BE2C (cell line): ENCODE data around the gene BTBD19.
A peak's percentile ranks its signal among the peaks of the same experiment; 100 is the strongest.

Experiments used
- DNase-seq: peaks from one replicate; pipeline ENCODE4 v3.0.0-alpha.2; 2020
- H3K27me3 ChIP-seq: fragments of 250-450 bp; sonication (Bioruptor Pico); 2 replicates; pipeline ENCODE4 v1.5.1; 2020; ENCODE audit warnings: mild to moderate bottlenecking
- H3K36me3 ChIP-seq: fragments of 250-450 bp; sonication (Bioruptor Pico); 2 replicates; pipeline ENCODE4 v1.5.1; 2020; ENCODE audit warnings: mild to moderate bottlenecking
- H3K4me1 ChIP-seq: fragments of 250-450 bp; sonication (Bioruptor Pico); 2 replicates; pipeline ENCODE4 v1.5.1; 2020
- H3K4me3 ChIP-seq: 2 replicates; pipeline ENCODE4 v1.5.1; 2011; ENCODE audit warnings: low read depth, low read length
- H3K9me3 ChIP-seq: fragments of 250-450 bp; sonication (Bioruptor Pico); 2 replicates; pipeline ENCODE4 v1.5.1; 2020
- CTCF ChIP-seq: IDR thresholded peaks from 2 replicates; pipeline ENCODE4 v1.5.1; 2012; ENCODE audit warnings: mild to moderate bottlenecking, low read depth, low read length

The BTBD19 gene

DNA sequence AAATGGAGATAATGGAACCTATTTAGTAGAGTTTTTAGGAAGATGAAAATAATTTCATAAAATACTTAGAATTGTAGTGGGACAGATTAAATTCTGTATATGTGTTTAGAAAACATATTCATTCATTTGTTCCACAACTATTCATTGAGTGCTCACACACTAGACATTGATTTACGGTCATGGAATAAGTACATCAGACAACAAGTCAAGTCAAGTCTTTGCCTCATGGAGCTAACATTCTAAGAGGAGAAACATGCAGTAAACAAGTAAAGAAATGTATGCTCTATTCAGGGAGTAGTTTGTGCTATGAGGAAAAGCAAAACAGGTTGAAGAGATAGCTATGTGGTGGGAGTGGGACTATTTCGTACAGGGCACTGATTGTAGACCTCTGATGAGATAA, 9.0 kb downstream of the BTBD19 start:
- Histone ChIP-seq H3K9me3 (no peaks in the 10 kb centered on the region), H3K4me3 (no peak overlapping the region), H3K4me1 (no peaks in the 10 kb centered on the region), H3K27me3 (no peaks in the 10 kb centered on the region), H3K36me3 (no peaks in the 10 kb centered on the region)
- TF ChIP-seq CTCF, result no peak
- DNase-seq, result no peak

- Histone ChIP-seq H3K4me1 (no peaks in the 10 kb centered on the region), H3K4me3 (no peak overlapping the region), H3K36me3 (no peaks in the 10 kb centered on the region), H3K9me3 (no peaks in the 10 kb centered on the region), H3K27me3 (no peaks in the 10 kb centered on the region)
- no peak for TF ChIP-seq CTCF
- DNase-seq, result no peak
These were observed 9.6 kb downstream of the BTBD19 start for GRCh38 chr1:44817771-44818495.

DNA sequence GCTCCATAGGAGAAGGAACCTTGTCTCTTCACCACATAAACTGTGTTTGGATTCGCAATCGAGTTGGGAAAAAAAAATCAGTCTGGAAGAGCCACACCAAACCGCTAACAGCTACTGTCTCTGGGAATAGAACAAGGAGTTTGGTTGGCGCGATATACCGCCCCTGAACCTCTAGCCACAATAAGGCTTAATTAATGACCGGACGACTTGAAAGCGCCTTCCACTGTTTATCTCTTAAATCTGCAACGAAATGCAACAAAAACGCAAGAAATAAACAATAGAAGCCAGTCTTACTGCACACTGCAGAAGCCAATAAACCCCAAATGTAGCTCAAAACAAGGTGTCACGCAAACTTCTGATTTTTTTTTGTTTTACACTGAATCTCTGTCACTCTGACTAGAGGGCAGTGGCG, 10.9 kb downstream of the BTBD19 start:
- H3K36me3 ChIP-seq, result no peaks in the 10 kb centered on the region
- no peak for TF ChIP-seq CTCF
- DNase-seq, result no peak
- no peaks in the 10 kb centered on the region for H3K9me3 ChIP-seq
- peak overlapping the region; percentile 55 for H3K4me3 ChIP-seq
- no peaks in the 10 kb centered on the region for H3K27me3 ChIP-seq
- H3K4me1 ChIP-seq, result no peaks in the 10 kb centered on the region

DNA sequence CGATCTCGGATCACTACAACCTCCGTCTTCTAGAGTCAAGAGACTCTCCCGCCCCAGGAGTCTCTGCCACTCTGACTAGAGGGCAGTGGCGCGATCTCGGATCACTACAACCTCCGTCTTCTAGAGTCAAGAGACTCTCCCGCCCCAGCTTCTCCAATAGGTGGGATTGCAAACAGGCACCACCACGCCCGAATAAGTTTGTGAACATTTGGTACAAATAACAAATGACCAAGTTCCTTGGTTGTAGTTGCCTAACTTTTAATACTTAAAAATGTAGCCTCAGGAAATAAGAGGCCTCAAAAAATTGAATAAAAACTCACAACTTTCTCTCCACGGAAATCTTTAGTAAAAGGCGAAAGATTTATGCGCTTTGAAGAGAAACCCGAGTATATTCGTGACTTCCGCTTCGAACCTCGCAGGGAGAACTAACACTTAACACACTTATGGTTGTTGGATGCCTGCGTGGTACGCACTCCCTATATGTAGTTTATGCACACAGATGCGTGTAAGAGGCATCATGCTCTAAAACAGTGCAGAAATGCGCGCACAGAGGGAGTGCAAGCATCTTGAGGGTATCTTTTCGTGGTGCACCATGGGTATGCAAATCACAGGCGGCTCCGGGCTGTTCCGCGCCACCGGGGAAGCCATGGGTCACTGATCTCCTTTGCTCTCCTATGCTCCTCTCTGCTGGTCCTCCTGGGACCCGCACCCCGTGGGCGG, 11.4 kb downstream of the BTBD19 start:
- no peak for TF ChIP-seq CTCF
- DNase-seq, result peak; percentile 73
- no peaks in the 10 kb centered on the region for H3K9me3 ChIP-seq
- no peaks in the 10 kb centered on the region for H3K27me3 ChIP-seq
- H3K4me3 ChIP-seq, result peak overlapping the region; percentile 55
- no peaks in the 10 kb centered on the region for H3K36me3 ChIP-seq
- no peaks in the 10 kb centered on the region for H3K4me1 ChIP-seq

DNA sequence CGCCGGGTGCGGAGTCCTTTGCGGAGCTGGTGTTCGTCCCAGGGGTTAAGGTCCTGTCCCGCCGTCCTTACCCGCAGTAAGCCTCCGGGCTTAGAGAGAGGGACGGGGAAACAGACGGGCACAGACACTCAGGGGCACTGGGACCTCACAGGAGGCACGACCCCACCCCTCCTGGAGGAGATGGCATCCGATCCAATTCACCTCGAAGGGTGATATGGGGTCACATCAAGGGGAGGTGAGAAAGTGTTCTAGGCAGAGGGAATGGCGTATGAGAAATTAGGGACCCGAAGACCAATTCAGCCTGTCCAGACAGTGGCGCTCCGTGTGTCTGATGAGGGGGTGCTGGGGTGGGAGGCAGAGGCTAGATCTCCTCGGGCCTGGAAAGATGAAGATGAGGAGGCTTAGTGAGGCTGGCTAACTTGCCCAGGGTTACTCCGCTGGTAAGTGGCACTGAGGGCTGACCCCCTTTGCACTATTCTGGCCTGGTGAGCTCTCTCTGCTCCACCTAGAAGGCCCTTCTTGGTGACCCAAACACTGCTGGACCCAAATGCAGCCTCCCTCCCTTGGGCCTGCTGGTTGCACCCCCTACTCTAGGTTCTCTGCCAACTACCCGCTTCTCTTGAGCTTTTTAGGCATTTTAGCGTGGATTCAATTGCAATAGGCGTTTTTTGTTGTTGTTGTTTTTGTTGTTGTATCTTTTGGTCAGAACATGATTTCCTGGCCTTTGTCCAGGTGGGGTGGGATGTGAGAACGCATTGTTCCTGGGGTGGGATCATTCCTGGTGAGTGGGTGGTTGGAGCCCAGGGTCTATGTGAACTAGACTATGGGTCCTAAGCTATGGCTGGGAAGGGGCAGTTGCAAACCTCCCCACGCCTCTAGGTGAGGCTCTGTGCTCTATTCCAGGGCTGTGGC, 12.3 kb downstream of the BTBD19 start:
- DNase-seq, result no peak
- TF ChIP-seq CTCF, result no peak
- H3K4me3 ChIP-seq, result peak overlapping the region; percentile 55
- H3K4me1 ChIP-seq, result no peaks in the 10 kb centered on the region
- no peaks in the 10 kb centered on the region for H3K36me3 ChIP-seq
- no peaks in the 10 kb centered on the region for H3K9me3 ChIP-seq
- H3K27me3 ChIP-seq, result no peaks in the 10 kb centered on the region
